H54 (cell line): ENCODE measurements around the gene COX4I1.
"Not testable (repeated sequence)": the region's sequence is repeated elsewhere in the genome, so short reads cannot be mapped to it uniquely, and the experiment has no call there.

Experiments used
- DNase-seq: peaks from one replicate; pipeline ENCODE4 v3.0.0; 2011; ENCODE audit warnings: low spot score, mixed read lengths; ENCODE audit not compliant: insufficient read length
- FAIRE-seq: peaks from 3 replicates; lab custom pipeline; 2011; peaks lifted over from hg19 to GRCh38; lab: Jason Lieb, UNC
- POLR2A ChIP-seq: IDR thresholded peaks from 2 replicates; pipeline ENCODE4 v1.6.1; 2011; ENCODE audit warnings: low read depth, mild to moderate bottlenecking, low read length

The COX4I1 gene

GRCh38 chr16:85829751-85830445 lies 30.4 kb downstream of the COX4I1 start:
- DNase-seq (no peak), FAIRE-seq (no peak)
- no peak for TF ChIP-seq POLR2A

GRCh38 chr16:85830821-85831220 lies 31.3 kb downstream of the COX4I1 start:
- no peak for TF ChIP-seq POLR2A
- no peak for FAIRE-seq
- DNase-seq, result no peak

- FAIRE-seq (no peak), DNase-seq (no peak)
- no peak for TF ChIP-seq POLR2A
Observed at GRCh38 chr16:85832570-85833218, 33.2 kb downstream of the COX4I1 start.

GRCh38 chr16:85833219-85833920 lies 33.9 kb downstream of the COX4I1 start:
- no peak for TF ChIP-seq POLR2A
- DNase-seq, result no peak
- FAIRE-seq, result no peak

GRCh38 chr16:85834741-85835140 lies 35.2 kb downstream of the COX4I1 start:
- DNase-seq, result no peak
- no peak for TF ChIP-seq POLR2A
- FAIRE-seq, result no peak

GRCh38 chr16:85835227-85835751 lies 35.8 kb downstream of the COX4I1 start:
- TF ChIP-seq POLR2A, result no peak
- FAIRE-seq (no peak), DNase-seq (no peak)

GRCh38 chr16:85835956-85836705 lies 36.6 kb downstream of the COX4I1 start:
- no peak for FAIRE-seq
- no peak for TF ChIP-seq POLR2A

GRCh38 chr16:85836706-85837582 lies 37.4 kb downstream of the COX4I1 start:
- TF ChIP-seq POLR2A, result no peak
- DNase-seq (no peak), FAIRE-seq (no peak)

More at GRCh38 chr16:85835956-85836705, 36.6 kb downstream of the COX4I1 start:
- no peak for DNase-seq

- FAIRE-seq, DNase-seq: not testable (repeated sequence)
Observed at GRCh38 chr16:85837654-85838053, 38.2 kb downstream of the COX4I1 start.

- TF ChIP-seq POLR2A, result no peak
- no peak for FAIRE-seq
- no peak for DNase-seq
Observed at GRCh38 chr16:85838381-85838780, 38.9 kb downstream of the COX4I1 start.

GRCh38 chr16:85838876-85839585 lies 39.5 kb downstream of the COX4I1 start:
- no peak for FAIRE-seq
- no peak for TF ChIP-seq POLR2A
- DNase-seq, result no peak

- DNase-seq, result no peak
- FAIRE-seq, result no peak
- no peak for TF ChIP-seq POLR2A
Observed at GRCh38 chr16:85839681-85840240, 40.3 kb downstream of the COX4I1 start.
